Activated T-cell treated with anti-CD3 and anti-CD28 coated beads for 24 hours (primary cell): ENCODE results near the gene MTA1.
A peak's percentile ranks its signal among the peaks of the same experiment; 100 is the strongest.

ENCODE experiments used
- DNase-seq: peaks from one replicate; pipeline ENCODE4 v3.0.0-alpha.2; 2020; ENCODE audit warnings: low read depth

MTA1 gene

DNA sequence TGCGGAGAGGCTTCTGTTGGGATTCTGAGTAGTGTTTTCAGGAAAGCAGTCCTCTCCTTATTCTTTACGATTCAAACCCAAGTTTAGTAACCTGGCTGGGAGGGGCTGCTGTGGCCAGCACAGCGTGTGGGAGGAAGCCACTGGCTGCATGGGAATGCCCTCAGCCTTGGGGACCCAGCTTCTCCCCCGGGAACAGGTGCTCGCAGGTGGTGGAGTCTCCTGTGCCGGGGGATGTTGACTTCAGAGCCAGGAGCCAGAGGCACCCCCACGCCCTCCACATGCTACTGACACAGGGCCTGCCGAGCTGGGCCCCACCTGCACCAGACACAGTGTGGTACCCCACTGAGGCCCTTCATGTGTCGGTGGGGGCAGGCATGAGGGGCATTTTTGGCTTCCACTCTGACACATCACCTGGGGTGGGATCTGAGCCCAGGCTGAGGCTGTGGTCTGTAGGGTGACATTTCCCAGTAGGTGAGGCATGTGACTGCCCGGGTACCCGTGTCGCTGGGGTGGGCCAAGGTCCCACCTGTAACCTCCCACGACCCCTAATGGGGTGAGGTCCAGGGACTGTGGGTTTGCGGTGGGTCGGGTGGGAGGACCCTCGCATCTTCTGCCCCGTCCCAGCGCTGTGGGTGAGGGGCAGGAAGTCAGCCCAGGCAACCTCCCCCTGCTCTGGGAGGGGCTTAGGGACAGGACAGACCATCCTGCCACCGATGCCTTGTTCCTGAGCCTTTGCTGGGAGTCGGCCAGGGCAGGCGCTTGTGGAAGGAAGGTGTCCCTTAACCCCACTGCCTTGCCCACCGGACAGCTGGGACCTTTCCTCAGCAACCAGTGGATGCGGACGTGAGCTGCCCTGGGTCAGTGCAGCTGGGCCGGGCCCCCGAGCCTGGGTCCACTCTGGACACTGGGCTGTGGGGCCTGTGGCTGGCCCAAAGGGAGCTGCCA, 26.5 kb downstream of the MTA1 start:
- DNase-seq, result no peak

DNA sequence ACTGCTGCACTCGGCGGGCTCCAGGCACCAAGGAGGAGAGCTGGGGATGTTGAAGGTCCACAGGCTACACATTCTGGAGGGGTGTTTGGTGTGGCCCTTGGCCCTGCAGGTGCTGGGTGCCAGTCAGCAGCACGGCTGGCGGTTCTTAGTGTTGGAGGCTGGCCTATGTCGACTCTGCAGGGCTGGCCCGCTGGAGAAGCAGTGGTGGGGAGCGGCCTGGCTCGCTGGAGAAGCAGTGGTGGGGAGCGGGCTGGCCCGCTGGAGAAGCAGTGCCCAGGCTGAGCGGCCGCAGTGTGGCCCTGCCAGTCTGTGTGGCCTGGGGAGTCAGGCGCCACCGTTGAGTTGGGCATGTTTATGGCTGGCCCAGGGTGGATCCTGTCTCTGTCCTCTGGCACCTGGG, 27.3 kb downstream of the MTA1 start:
- no peak for DNase-seq

DNA sequence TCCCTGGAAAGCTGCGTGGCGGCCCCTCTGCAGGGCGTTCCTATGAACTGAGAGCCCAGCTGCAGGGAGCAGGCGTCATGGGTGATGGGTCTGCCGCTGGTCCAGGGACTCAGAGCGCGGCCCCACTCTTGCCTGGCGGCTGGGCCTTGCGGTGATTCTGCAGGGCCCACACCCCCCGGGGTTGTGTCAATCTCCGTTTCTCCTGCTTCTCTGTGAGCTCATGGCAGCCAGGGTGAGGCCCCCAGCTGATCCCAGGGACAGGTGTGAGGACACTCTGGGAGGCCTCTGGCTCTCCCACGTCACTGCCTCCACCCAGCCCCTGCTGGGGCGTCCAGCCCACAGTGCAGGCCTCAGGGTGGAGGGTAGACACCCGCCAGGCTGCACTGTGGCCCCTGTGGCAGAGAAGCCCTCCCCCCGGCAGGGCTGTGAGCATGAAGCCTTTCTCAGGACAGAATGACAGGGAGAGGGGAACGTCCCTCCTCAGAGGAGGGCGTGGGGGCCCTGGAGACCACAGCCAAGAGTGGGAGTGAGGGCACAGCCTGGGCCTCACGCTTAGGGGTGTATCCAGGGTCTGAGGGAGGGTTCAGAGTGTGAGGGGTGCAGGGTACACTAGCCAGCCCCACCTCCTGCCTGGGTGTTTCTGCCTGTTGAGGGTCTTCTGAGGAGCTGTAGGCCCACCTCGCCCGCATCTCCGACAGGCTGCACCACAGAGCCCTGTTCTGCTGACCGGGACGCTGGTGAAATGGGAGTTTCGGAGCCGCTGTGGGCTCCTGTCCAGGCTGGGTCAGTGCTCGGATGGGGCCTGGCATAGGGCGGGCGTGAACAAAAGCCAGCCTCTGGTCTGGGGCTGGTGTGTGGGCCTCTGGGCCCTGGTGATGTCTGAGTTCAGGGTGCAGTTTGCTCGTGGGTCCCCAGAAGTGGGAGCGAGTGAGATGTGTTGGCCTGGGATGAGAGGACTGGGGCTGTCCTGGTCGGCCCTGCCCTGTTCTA, 28.3 kb downstream of the MTA1 start:
- no peak for DNase-seq

DNA sequence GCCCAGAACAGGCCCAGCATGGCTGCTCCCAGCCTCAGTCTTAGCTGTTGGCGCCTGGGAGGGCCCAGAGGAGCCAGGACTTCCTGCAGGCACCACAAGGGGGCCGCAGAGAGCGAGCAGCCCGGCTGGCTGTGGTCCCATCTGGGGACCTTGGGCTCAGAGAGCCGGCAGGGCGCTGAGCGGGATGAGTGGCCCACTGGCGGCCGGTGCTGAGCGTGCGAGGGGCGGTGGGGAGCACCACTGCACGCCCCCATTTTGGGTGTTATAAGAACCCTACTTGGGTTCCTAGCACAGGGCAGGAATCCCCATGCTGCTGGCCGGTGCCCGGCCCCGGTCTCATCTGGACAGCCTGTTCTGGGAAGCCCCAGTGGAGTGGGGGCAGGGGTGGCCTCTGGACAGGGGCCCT, 29.1 kb downstream of the MTA1 start:
- peak; percentile 52 for DNase-seq

DNA sequence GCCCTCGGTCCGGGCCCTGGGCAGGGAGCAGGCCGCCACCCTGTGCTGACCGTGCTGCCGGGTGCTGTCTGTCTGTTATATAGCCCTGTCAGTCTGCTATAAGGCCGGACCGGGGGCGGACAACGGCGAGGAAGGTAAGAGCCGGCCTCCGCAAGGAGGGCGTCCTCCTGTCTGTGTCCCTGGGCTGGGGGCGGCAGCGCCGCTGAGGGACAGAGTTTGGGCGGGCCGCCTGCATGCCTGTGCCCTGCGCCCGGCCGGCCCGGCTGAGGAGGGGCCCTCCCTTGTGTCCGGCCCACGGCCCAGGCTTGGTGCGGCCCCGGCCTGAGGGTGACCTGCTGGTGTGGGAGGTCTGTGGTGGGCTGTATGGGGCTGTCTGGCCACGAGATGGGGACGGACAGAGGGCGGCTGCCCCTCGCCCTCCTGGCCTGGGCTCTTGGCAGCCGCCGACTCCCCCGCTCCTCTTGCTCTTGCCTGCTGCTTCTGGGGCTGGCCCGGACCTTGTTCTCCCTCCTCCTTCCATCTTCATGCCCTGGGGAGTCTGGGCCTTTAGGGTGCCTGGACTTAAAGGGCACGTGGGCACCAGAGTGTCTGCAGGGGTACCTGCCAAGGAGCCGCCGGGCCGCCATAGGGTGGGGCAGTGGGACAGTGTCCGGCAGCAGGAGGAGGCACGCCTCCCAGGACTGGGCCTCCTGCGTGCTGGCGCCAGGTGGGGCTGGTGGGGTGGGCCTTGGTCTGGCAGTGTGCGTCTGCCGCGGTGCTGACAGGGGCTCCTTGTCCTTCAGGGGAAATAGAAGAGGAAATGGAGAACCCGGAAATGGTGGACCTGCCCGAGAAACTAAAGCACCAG, 29.9 kb downstream of the MTA1 start:
- no peak for DNase-seq

DNA sequence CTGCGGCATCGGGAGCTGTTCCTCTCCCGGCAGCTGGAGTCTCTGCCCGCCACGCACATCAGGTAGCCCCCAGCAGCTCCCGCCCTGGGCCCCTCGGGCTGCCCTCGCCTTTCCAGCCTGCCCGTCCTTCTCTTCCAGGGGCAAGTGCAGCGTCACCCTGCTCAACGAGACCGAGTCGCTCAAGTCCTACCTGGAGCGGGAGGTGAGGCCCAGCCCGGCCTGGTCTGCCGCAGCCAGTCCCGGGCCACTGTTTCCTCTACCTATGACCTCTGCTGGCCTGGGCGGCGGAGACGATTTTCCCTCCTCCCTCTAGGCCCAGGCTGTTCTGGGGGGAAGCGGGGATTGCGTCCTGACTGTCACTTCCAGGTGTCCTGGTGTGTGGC, 30.5 kb downstream of the MTA1 start:
- no peak for DNase-seq

DNA sequence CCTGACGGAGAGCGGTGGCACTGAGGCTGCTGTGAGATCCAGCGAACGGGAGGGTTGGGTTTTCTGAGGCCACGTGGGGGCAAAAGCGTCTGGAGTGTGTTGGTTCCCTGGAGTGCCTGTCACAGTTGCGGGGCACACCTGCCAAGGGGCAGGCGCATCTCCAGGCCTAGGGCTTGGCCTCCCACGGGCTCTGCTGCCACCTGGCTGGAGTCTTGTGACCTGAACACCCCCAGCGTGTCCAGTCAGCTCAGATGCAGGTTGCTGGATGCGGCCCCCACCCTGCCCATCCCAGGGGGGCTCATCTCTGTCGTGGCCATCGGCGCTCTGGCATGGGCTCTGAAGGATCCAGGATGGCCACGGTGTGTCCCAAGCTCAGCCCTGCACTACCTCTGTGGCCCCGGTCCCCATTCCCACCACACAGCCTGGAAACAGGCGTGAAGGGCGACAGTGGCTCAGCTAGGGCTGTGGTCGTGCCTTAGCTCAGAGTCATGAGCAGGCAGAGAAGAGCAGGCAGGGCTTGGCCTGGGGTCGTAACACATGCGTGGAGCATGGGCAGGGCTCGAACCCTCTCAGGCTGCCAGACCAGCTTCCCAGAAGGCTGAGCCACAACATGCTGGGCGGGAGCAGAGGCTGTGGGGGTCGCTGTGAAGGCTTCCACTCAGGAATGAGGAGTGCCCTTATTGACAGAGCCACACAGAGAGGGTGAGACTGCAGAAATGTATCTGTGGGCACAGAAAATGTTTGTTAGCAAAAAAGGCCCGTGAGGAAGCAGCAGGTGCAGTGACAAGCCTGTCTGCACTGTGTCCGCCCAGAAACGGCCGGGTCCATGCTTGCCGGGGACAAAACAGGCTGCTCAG, 31.5 kb downstream of the MTA1 start:
- DNase-seq, result no peak

DNA sequence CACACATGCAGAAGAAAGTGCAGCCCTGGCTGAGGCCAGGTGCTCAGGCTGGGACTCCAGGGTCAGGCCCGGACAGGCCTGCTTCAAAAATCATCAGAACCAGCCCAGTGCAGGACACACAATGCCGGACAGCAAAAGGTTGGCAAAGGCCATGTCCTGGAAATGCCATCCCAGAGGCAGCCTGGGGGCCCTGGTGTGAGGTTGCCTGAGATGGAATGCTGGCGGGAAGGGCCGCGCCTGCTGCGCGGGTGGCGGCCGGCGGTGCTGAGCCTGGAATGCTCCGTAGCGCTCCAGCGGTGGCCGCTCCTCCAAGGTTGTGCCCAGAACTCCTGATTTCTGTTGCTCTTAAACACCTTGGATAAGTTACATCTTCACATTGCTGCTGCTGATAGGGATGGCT, 33.3 kb downstream of the MTA1 start:
- no peak for DNase-seq

DNA sequence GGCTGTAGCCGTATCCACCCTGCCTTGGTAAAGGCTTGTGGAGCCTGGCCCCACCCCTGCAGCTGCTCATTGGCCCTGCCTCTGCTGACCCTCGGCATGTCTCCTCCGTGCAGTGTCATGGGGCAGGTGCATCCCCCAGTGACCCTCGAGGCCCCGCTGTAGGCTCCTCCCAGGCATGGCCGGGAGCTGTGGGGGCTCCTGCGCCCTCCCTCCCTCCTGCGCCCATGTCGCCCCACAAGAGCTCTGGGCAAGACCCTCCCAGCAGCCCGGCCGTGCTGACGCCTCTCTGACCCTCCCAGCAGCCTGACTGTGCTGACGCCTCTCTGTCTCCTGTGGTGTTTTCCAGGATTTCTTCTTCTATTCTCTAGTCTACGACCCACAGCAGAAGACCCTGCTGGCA, 34.2 kb downstream of the MTA1 start:
- no peak for DNase-seq

DNA sequence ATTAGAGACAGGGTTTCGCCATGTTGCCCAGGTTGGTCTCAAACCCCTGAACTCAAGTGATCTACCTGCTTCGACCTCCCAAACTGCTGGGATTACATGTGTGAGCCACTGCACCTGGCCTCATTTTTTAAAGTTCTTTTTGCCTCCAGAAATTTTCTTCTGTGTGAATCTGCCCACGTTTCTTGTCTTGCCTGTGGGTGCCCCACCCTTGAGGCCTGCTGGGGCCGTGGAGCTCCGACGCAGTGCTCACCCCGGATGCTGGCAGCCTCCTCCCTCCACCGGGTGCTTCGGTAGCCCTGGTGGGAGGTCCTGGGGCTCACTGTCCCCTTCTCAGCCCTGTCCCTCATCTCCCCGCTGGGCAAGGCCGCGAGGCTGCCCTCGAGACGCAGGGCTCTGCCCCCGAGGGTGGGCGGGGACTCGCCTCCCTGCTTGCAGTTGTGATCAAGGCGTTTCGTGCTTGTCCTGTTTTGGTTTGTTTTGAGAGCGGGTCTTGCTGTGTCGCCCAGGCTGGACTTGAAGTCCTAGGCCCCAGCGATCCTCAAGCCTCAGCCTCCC, 35.5 kb downstream of the MTA1 start:
- no peak for DNase-seq

DNA sequence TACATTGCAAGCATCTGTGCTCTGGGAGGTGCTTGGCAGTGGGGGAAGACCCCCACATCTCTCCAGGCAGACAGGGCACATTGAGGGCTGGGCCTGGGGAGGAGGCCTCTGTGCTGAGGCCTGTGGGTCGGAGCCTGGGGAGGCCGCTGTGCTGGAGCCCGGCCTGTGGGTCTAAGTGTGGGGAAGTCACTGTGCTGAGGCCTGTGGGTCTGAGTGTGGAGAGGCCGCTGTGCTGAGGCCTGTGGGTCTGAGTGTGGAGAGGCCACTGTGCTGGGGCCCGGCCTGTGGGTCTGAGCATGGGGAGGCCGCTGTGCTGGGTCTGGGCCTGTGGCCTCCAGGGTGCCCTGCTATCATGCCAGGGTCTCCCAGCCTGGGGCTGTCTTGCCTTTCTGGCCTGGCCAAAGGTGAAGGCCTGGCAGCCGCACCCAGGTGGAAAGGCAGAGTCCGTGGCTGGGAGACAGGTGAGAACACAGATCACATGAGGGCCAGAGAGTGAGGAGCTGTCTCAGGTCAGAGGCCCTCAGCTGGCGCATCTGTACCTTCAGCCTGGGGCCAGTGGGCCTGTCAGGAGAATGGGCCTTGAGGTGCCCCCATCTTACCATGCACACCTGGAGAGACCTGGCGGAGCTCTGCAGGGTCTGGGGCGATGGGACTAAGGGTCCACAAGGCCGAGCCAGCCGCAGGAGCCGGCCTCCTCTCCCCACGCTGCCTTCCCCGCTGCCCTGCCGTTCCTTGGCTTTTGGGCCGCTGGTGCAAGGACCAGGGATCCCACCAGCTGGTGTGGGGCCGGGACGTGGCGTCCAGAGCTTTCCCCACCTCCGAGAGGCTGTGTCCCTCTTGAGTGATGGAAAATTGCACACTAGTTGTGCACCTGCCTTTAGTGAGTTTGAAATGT, 36.4 kb downstream of the MTA1 start:
- no peak for DNase-seq

DNA sequence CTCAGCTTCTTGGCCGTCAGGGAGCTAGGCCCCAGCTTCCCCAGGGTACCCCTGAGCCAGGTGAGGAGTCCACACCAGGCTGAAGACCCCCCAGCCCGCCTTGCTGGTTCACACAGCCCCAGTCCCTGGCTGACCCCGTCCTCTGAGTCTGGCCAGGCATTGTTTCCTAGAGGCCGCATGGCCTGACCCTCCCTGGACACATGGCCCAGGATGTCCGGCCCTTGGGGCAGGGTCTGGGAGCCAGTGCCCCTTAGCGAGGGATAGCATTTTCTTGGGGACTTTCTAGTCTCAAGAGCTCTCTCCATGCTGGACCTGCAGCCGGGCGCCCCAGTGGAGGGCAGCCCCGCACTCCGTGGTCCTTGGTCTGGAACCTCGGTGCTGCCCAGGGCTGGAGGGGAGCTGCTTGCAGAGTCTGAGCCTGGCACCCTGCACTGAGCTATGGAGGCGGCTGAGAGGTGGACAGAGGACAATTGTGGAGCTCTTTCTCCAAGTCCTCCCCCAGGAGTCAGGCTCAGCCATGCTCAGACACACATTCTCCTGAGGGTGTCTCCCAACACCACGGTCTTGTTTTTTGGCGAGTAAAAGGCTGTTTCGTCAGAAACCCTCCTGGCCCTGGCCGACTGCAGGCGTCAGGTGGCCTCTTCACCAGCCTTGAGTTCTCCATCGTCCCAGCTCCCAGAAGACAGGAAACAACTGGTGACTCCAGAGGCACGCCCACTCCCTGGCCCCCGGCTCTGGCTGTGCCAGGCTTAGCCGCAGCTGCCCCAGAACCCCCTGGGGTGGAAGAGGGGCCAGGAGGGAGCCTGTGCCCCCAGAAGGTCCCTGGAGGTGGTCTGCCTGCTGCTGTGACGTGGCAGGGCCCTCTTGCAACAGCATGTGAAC, 37.4 kb downstream of the MTA1 start:
- DNase-seq, result no peak

DNA sequence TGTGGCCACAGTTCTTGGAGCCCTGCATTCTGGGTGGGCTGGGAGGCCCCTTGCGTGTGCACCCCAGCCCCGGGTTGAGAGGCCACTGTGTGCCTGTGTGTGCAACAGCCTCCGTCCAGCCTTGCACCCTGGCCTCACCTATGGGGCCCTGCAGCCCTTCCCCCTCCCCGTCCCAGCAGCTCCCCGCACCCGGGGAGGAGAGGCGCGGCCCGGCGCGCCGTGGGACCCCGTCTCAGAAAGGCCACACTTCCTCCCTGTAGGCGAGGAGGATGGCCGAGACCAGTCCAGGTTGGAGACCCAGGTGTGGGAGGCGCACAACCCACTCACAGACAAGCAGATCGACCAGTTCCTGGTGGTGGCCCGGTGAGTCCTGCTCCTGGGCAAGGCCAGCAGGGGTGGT, 38.4 kb downstream of the MTA1 start:
- no peak for DNase-seq

DNA sequence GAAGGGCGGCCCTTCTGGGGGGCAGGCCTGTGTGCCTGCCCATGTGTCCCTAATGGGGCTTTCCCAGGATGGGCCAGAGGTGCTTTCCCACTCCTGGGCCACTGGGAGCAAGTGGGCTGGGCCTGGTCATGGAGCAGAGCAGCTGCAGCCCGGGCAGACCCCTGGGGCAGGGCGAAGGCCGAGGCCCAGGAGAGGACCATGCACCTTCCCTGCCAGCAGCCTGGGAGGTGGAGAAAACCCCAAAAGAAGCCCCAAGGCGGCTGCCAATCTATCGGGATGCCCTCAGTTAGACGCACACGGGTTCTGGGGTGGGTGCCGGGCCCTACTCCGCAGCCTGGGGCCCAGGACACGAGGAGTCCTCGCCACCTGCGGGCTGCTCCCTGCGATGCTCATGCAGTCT, 38.9 kb downstream of the MTA1 start:
- DNase-seq, result no peak

DNA sequence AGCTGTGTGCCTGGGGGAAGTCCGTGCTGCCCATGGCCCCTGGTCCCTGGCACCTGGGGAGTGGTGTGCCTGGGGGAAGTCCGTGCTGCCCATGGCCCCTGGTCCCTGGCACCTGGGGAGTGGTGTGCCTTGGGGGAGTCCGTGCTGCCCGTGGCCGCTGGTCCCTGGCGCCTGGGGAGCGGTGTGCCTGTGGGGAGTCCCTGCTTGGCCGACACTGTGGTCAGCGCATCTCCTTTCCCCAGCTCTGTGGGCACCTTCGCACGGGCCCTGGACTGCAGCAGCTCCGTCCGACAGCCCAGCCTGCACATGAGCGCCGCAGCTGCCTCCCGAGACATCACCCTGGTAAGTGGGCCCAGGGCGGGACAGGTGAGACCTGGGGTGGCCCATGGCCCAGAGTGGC, 40.5 kb downstream of the MTA1 start:
- DNase-seq, result no peak

DNA sequence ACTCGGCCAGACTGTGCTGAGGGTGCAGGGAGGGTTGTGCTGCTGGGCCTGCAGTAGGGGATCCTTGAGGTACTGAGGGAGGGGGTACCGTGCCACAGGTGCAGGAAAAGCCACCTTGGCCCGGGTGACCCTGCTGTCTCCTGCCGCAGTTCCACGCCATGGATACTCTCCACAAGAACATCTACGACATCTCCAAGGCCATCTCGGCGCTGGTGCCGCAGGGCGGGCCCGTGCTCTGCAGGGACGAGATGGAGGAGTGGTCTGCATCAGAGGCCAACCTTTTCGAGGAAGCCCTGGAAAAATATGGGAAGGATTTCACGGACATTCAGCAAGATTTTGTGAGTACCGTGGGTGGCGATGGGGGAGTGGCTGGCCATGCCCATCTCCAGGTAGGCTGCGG, 41.0 kb downstream of the MTA1 start:
- no peak for DNase-seq

DNA sequence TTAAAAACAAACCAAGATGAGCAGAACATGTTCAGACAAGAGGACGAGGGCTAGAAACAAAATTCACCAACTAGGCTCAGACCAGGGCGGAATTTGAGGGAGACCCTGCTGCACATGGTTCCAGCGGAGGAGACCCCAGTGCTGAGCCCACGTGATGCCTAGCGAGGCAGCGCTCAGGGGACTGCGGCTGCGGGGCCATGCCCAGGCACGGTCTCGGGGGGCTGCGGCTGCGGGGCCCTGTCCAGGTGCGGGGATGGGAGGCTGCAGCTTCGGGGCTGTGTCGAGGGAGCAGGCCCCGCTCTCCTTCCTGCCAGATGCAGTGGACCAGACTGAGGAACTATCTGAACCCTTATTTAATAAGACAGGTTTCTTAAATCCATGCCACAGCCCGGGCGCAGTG, 42.3 kb downstream of the MTA1 start:
- no peak for DNase-seq

DNA sequence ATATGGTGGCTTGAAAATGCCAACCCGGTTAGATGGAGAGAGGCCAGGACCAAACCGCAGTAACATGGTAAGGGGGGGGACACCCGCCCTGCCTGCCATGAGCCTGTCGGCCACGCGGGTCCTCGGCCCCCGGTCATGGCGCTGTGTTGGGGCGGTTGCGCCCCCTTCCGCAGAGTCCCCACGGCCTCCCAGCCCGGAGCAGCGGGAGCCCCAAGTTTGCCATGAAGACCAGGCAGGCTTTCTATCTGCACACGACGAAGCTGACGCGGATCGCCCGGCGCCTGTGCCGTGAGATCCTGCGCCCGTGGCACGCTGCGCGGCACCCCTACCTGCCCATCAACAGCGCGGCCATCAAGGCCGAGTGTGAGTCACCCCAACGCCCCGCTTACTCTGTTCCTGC, 44.9 kb downstream of the MTA1 start:
- DNase-seq, result no peak
